CD14-positive monocyte (primary cell): Measurements from ENCODE around the gene STAT4. TPM values are rescaled to one million over a fixed set of nuclear protein-coding genes. Genes with fewer than 3 reads are reported as not detected.

ENCODE experiments used
- DNase-seq, 3 donors: peaks; one replicate each; pipeline ENCODE4 v3.0.0-alpha.2; 2011 to 2022
- H2AFZ ChIP-seq: 2 replicates; pipeline ENCODE4 v1.6.0; 2012; ENCODE audit warnings: mild to moderate bottlenecking, low read depth, low read length, inconsistent platforms; ENCODE audit not compliant: insufficient read depth, poor library complexity, severe bottlenecking
- H3K27ac ChIP-seq, 2 donors: 1 replicate in 1 of 2; 2 replicates in 1 of 2; pipeline ENCODE4 v1.5.1; 2012 to 2013; ENCODE audit warnings: low read length in 2 of 2, control low read depth in 1 of 2, inconsistent platforms in 1 of 2, low read depth in 1 of 2, mild to moderate bottlenecking in 1 of 2
- H3K27me3 ChIP-seq, 2 donors: one replicate each; pipeline versions ENCODE4 v1.6.0 to v1.6.1; 2011 to 2013; ENCODE audit warnings: low read length in 2 of 2; ENCODE audit not compliant: control insufficient read depth in 2 of 2, insufficient read depth in 2 of 2
- H3K36me3 ChIP-seq, 2 donors: replicated peaks in 1 of 2; 1 replicate in 1 of 2; 2 replicates in 1 of 2; pipeline versions ENCODE4 v1.5.1 to v1.6.1; 2012 to 2013; ENCODE audit warnings: low read length in 2 of 2, control low read depth in 1 of 2, inconsistent platforms in 1 of 2, mild to moderate bottlenecking in 1 of 2; ENCODE audit not compliant: insufficient read depth in 2 of 2, control insufficient read depth in 1 of 2
- H3K4me1 ChIP-seq, 2 donors: 1 replicate in 1 of 2; 2 replicates in 1 of 2; pipeline versions ENCODE4 v1.5.1 to v1.6.1; 2012 to 2013; ENCODE audit warnings: low read length in 2 of 2, control low read depth in 1 of 2, inconsistent platforms in 1 of 2, mild to moderate bottlenecking in 1 of 2, moderate library complexity in 1 of 2; ENCODE audit not compliant: insufficient read depth in 2 of 2, control insufficient read depth in 1 of 2
- H3K4me2 ChIP-seq: replicated peaks from 2 replicates; pipeline ENCODE3; 2012; ENCODE audit warnings: low read length, moderate library complexity, mild to moderate bottlenecking; ENCODE audit not compliant: poor library complexity, severe bottlenecking; ENCODE audit errors: extremely low read depth
- H3K4me3 ChIP-seq, 3 experiments: fragments of 200-600 bp in 1 of 3; sonication (generic) in 1 of 3; replicated peaks in 1 of 3; 1 replicate in 2 of 3; 2 replicates in 1 of 3; pipeline ENCODE4 v1.5.1; 2011 to 2013; ENCODE audit warnings: low read length in 3 of 3, mild to moderate bottlenecking in 3 of 3, control low read depth in 2 of 3, low read depth in 2 of 3, inconsistent platforms in 1 of 3, moderate library complexity in 1 of 3
- H3K79me2 ChIP-seq: 2 replicates; pipeline ENCODE4 v1.6.0; 2012; ENCODE audit warnings: mild to moderate bottlenecking, control low read depth, inconsistent platforms, low read length, moderate library complexity; ENCODE audit not compliant: insufficient read depth
- H3K9ac ChIP-seq: 2 replicates; pipeline ENCODE4 v1.6.0; 2017; ENCODE audit warnings: low read length, mild to moderate bottlenecking; ENCODE audit not compliant: insufficient read depth, poor library complexity, severe bottlenecking
- H3K9me3 ChIP-seq, 2 donors: replicated peaks in 1 of 2; 1 replicate in 1 of 2; 2 replicates in 1 of 2; pipeline versions ENCODE4 v1.5.1 to v1.6.1; 2012 to 2013; ENCODE audit warnings: low read length in 2 of 2, control low read depth in 1 of 2; ENCODE audit not compliant: control insufficient read depth in 1 of 2, insufficient read depth in 1 of 2
- H4K20me1 ChIP-seq: 2 replicates; pipeline ENCODE4 v1.6.0; 2012; ENCODE audit warnings: mild to moderate bottlenecking, low read length, control low read depth, moderate library complexity; ENCODE audit not compliant: insufficient read depth
- H3K27ac Mint-ChIP-seq, 7 donors: one replicate each; pipeline ENCODE4 v1.8.0; 2020; ENCODE audit warnings: mild to moderate bottlenecking in 7 of 7, mixed read lengths in 7 of 7, moderate library complexity in 6 of 7, inconsistent platforms in 2 of 7
- H3K27me3 Mint-ChIP-seq, 3 donors: one replicate each; pipeline ENCODE4 v1.8.0; 2021 to 2022; ENCODE audit warnings: low read depth in 3 of 3, mild to moderate bottlenecking in 3 of 3, mixed read lengths in 3 of 3, moderate library complexity in 3 of 3, inconsistent platforms in 1 of 3
- H3K36me3 Mint-ChIP-seq, 2 donors: one replicate each; pipeline ENCODE4 v1.8.0; 2020; ENCODE audit warnings: mixed read lengths in 2 of 2, inconsistent platforms in 1 of 2, mild to moderate bottlenecking in 1 of 2
- H3K4me1 Mint-ChIP-seq: one replicate; pipeline ENCODE4 v1.8.0; 2020; ENCODE audit warnings: mild to moderate bottlenecking, mixed read lengths
- H3K4me3 Mint-ChIP-seq, 2 donors: one replicate each; pipeline ENCODE4 v1.8.0; 2020; ENCODE audit warnings: mild to moderate bottlenecking in 2 of 2, mixed read lengths in 2 of 2, moderate library complexity in 1 of 2
- H3K9me3 Mint-ChIP-seq, 7 donors: one replicate each; pipeline ENCODE4 v1.8.0; 2020 to 2022; ENCODE audit warnings: mixed read lengths in 7 of 7, mild to moderate bottlenecking in 6 of 7, moderate library complexity in 6 of 7, inconsistent platforms in 2 of 7
- WGBS: methylation state at CpG from one replicate; pipeline ENCODE4 v1.1.5; 2013; ENCODE audit warnings: missing lambda C conversion rate; ENCODE audit not compliant: insufficient coverage; 5-methylcytosine and 5-hydroxymethylcytosine counted together
- intact Hi-C, 2 donors: fragments of 100-400 bp; cut with micrococcal nuclease; formaldehyde crosslinking; loops; one replicate each; pipeline versions ENCODE4 v1.15.0 to v1.15.1; 2023
- polyA plus RNA-seq, 3 donors: library from polyadenylated mRNA; depleted of rRNA in 1 of 3; unstranded in 2 of 3; stranded (reverse) in 1 of 3; fragments of 300-500 nt in 2 of 3; fragments of >200 nt in 1 of 3; fragmentation: Illumina TruSeq in 2 of 3; gene quantifications; 1 replicate in 2 of 3; 2 replicates in 1 of 3; pipeline ENCODE4 v1.2.3, GENCODE V29; 2012 to 2021
- TF ChIP-seq, protein P1 (sequence below): fragments of 200-600 bp; IDR thresholded peaks from one replicate; pipeline ENCODE4 v1.8.0; 2022; ENCODE audit warnings: antibody characterized with exemption, mild to moderate bottlenecking

STAT4 gene
- polyA plus RNA-seq, 3 donors = 0.31 to 0.52 (median 0.31) TPM

GRCh38 chr2:191064590-191064989, 86.2 kb downstream of the STAT4 start:
- Histone ChIP-seq H3K4me1 (peaks cover 14 to 22% of the 10 kb centered on the region in 2 donors), H2AFZ (peak overlapping the region; percentile 66), H3K27me3 (no peaks in the 10 kb centered on the region), H3K79me2 (no peaks in the 10 kb centered on the region), H4K20me1 (no peaks in the 10 kb centered on the region), H3K4me3 (no peak overlapping the region), H3K4me2 (peak overlapping the region; percentile 18), H3K27ac (no peak overlapping the region), H3K9me3 (no peaks in the 10 kb centered on the region), H3K36me3 (no peaks in the 10 kb centered on the region), H3K9ac (no peak overlapping the region)
- Mint-ChIP-seq H3K9me3 (no peaks in the 10 kb centered on the region), H3K27me3 (no peaks in the 10 kb centered on the region), H3K4me1 (peaks cover 22% of the 10 kb centered on the region), H3K36me3 (no peaks in the 10 kb centered on the region), H3K4me3 (peak overlapping the region; percentile 35 to 44), H3K27ac (peak overlapping the region in 2 of 7 donors; percentile 7 to 67)
- WGBS = 27% methylated on average over 4 of the region's 9 CpGs
- TF ChIP-seq, protein P1, sequence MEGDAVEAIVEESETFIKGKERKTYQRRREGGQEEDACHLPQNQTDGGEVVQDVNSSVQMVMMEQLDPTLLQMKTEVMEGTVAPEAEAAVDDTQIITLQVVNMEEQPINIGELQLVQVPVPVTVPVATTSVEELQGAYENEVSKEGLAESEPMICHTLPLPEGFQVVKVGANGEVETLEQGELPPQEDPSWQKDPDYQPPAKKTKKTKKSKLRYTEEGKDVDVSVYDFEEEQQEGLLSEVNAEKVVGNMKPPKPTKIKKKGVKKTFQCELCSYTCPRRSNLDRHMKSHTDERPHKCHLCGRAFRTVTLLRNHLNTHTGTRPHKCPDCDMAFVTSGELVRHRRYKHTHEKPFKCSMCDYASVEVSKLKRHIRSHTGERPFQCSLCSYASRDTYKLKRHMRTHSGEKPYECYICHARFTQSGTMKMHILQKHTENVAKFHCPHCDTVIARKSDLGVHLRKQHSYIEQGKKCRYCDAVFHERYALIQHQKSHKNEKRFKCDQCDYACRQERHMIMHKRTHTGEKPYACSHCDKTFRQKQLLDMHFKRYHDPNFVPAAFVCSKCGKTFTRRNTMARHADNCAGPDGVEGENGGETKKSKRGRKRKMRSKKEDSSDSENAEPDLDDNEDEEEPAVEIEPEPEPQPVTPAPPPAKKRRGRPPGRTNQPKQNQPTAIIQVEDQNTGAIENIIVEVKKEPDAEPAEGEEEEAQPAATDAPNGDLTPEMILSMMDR = no peak
- intact Hi-C loops = no loop called here
- no peak for DNase-seq

- H3K27ac ChIP-seq = no peak overlapping the region
- no peaks in the 10 kb centered on the region for H4K20me1 ChIP-seq
- H3K36me3 ChIP-seq = no peaks in the 10 kb centered on the region
- no peak overlapping the region for H3K4me3 ChIP-seq
- no peak overlapping the region for H3K4me2 ChIP-seq
- TF ChIP-seq, protein P1 = no peak
- Mint-ChIP-seq H3K27ac (no peak overlapping the region), H3K4me3 (no peak overlapping the region), H3K9me3 (no peaks in the 10 kb centered on the region), H3K27me3 (no peaks in the 10 kb centered on the region), H3K36me3 (no peaks in the 10 kb centered on the region), H3K4me1 (peaks cover 22% of the 10 kb centered on the region)
- no peaks in the 10 kb centered on the region for H3K79me2 ChIP-seq
- H3K27me3 ChIP-seq = no peaks in the 10 kb centered on the region
- intact Hi-C loops = no loop called here
- DNase-seq = no peak
- no peak overlapping the region for H3K9ac ChIP-seq
- peaks cover 14 to 22% of the 10 kb centered on the region in 2 donors for H3K4me1 ChIP-seq
- WGBS = no CpG with 5 or more reads among the region's 1 CpG
- no peaks in the 10 kb centered on the region for H3K9me3 ChIP-seq
- no peak overlapping the region for H2AFZ ChIP-seq
These were observed 87.2 kb downstream of the STAT4 start for GRCh38 chr2:191063584-191063983.
